A673 (cell line): Measurements from ENCODE around the gene PNPLA1.

Experiments used
- EZH2 ChIP-seq: fragments of 200-600 bp; sonication (generic); IDR thresholded peaks from 2 replicates; pipeline ENCODE4 v1.6.1; 2017; ENCODE audit warnings: borderline replicate concordance, low read depth, mild to moderate bottlenecking, mixed read lengths, antibody characterized with exemption, low read length; ENCODE audit not compliant: poor library complexity, severe bottlenecking
- TF ChIP-seq, protein P1 (sequence below): fragments of 300-800, 200-600 bp; sonication (generic); conservative IDR thresholded peaks from 2 replicates; pipeline ENCODE4 v1.5.1; 2017; ENCODE audit warnings: low read depth, mild to moderate bottlenecking, antibody characterized with exemption, low read length, moderate library complexity, mixed read lengths

DNA sequence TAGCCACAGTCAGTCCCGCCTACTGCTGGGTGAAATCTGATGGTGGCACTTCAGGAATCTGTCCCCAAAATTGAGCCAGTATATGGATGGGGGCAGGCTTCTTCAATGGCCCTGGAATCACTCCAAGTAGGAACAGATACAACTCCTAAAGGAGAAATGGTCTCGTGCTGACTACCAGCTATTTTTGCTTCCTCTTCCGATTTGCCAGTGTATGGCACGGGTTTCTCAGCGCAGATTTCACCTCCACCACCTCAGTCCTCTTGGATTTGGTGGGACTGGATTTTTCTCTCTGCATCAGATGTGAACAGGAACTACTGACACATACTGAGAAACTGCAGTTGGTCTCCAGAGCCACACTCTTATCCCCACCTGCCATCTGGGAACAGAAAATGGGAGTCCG, 27.2 kb downstream of the PNPLA1 start:
- no peak for TF ChIP-seq EZH2
- TF ChIP-seq, protein P1, sequence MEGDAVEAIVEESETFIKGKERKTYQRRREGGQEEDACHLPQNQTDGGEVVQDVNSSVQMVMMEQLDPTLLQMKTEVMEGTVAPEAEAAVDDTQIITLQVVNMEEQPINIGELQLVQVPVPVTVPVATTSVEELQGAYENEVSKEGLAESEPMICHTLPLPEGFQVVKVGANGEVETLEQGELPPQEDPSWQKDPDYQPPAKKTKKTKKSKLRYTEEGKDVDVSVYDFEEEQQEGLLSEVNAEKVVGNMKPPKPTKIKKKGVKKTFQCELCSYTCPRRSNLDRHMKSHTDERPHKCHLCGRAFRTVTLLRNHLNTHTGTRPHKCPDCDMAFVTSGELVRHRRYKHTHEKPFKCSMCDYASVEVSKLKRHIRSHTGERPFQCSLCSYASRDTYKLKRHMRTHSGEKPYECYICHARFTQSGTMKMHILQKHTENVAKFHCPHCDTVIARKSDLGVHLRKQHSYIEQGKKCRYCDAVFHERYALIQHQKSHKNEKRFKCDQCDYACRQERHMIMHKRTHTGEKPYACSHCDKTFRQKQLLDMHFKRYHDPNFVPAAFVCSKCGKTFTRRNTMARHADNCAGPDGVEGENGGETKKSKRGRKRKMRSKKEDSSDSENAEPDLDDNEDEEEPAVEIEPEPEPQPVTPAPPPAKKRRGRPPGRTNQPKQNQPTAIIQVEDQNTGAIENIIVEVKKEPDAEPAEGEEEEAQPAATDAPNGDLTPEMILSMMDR: no peak
